ENCODE data around the gene HEBP1.
"Not testable (repeated sequence)": the region's sequence is repeated elsewhere in the genome, so short reads cannot be mapped to it uniquely, and the experiment has no call there.

Gene HEBP1

GRCh38 chr12:13042666-13043230 is 42.7 kb upstream of the HEBP1 start:
- no peak for DNase-seq (ENCODE audit: low spot score)

DNA sequence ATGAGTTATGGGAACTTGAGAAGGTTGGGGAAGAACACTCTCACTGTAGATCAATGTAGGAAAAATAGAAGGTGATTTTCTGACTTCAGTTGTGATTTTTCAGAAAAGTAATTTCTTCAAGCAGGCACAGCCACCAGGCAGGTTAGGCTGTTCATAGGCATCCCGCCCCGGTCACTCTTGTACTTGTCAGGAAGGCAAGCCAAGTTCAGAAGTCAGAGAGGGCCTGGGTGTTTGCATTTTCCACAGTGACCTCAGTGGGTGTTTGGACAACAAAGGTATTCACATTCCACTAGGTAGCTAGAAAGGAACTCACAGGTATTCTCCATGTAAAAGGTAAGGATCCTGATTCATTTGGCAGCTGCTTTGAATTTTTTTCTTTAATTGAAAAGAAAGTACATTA is 41.2 kb upstream of the HEBP1 start:
- TF ChIP-seq, protein P1, sequence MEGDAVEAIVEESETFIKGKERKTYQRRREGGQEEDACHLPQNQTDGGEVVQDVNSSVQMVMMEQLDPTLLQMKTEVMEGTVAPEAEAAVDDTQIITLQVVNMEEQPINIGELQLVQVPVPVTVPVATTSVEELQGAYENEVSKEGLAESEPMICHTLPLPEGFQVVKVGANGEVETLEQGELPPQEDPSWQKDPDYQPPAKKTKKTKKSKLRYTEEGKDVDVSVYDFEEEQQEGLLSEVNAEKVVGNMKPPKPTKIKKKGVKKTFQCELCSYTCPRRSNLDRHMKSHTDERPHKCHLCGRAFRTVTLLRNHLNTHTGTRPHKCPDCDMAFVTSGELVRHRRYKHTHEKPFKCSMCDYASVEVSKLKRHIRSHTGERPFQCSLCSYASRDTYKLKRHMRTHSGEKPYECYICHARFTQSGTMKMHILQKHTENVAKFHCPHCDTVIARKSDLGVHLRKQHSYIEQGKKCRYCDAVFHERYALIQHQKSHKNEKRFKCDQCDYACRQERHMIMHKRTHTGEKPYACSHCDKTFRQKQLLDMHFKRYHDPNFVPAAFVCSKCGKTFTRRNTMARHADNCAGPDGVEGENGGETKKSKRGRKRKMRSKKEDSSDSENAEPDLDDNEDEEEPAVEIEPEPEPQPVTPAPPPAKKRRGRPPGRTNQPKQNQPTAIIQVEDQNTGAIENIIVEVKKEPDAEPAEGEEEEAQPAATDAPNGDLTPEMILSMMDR (IDR thresholded peaks at IDR 0.05; ENCODE audit: borderline replicate concordance, control extremely low read depth, extremely low read depth, insufficient read depth, missing control alignments), result no peak
- DNase-seq (ENCODE audit: low spot score), result no peak
- in situ Hi-C loops (cut with MboI; ENCODE audit: low sequenced_read_pairs, unreplicated experiment), result no loop called here

More at GRCh38 chr12:13042666-13043230, 42.7 kb upstream of the HEBP1 start:
- TF ChIP-seq, protein P1 (IDR thresholded peaks at IDR 0.05; ENCODE audit: borderline replicate concordance, control extremely low read depth, extremely low read depth, insufficient read depth, missing control alignments), result no peak
- in situ Hi-C loops (cut with MboI; ENCODE audit: low sequenced_read_pairs, unreplicated experiment), result no loop called here

GRCh38 chr12:13039328-13039956 is 39.4 kb upstream of the HEBP1 start:
- in situ Hi-C loops (cut with MboI; ENCODE audit: low sequenced_read_pairs, unreplicated experiment), result no loop called here
- TF ChIP-seq, protein P1 (IDR thresholded peaks at IDR 0.05; ENCODE audit: borderline replicate concordance, control extremely low read depth, extremely low read depth, insufficient read depth, missing control alignments), result no peak
- no peak for DNase-seq (ENCODE audit: low spot score)

DNA sequence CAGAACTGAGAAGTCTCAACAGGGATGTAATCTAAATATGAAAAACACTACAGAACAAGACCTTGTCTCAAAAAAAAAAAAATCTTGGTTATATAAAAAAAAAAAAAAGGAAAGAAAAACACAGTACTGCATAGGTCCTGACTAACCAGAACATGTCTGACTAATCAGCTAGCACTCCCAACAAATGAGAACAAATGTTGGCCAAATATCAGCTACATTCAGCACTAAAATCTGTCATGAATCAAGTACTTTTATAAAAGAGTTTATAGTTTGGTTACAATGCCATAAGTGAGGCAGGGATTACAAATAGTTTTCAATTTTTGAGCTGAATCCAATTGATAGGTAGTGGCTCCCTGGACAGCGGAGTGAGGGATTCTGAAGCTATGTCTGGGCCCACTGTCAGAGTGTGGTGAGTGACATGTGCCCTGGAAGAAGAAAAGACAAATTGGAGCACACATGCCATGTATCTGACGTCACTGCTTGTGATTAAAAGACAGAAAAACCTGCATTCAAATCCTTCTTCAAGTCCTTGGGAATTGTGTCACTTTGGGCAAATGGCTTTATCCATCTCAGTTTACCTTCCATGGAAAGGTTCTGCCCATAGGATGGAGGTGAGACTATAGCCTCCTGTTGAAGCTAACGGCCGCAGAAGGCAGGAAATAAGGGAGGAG is 38.6 kb upstream of the HEBP1 start:
- no peak for DNase-seq (ENCODE audit: low spot score)
- in situ Hi-C loops (cut with MboI; ENCODE audit: low sequenced_read_pairs, unreplicated experiment), result no loop called here
- TF ChIP-seq, protein P1 (IDR thresholded peaks at IDR 0.05; ENCODE audit: borderline replicate concordance, control extremely low read depth, extremely low read depth, insufficient read depth, missing control alignments), result no peak

DNA sequence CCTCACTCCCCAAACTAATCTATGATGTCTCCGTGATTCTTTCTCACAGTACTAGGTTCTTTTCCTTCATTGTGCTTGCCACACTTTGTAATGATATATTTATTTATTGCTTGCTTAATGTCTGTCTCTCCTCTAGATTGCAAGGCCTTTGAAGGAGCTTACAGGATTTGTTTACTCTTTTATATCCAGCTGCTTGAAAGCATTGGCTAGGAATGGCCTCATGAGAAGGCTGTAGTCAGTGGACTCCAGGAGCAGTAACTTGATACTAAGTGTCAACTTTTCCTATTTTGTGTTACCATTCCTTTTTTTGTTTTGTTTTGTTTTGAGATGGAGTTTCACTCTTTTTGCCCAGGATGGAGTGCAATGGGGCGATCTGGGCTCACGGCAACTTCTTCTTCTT is 36.8 kb upstream of the HEBP1 start:
- TF ChIP-seq, protein P1 (IDR thresholded peaks at IDR 0.05; ENCODE audit: borderline replicate concordance, control extremely low read depth, extremely low read depth, insufficient read depth, missing control alignments), result no peak
- in situ Hi-C loops (cut with MboI; ENCODE audit: low sequenced_read_pairs, unreplicated experiment), result no loop called here
- no peak for DNase-seq (ENCODE audit: low spot score)

- in situ Hi-C loops (cut with MboI; ENCODE audit: low sequenced_read_pairs, unreplicated experiment); DNase-seq (ENCODE audit: low spot score): not testable (repeated sequence)
Measured at GRCh38 chr12:13035335-13035734, 35.3 kb upstream of the HEBP1 start.

DNA sequence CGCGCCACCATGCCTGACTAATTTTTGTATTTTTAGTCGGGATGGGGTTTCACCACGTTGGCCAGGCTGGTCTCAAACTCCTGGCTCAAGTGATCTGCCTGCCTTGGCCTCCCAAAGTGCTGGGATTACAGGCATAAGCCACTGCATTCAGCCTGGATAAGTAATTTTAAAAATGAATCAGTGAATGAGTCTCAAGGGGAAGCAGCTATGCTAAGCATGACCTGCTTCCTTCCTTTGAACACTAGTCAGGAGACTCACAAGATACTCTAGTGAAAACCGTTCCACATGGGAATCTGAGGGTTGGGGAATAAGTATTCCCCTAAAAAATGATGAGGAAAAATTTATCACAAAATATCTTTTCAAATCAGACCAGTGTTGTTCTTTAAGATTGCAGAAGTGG is 33.4 kb upstream of the HEBP1 start:
- TF ChIP-seq, protein P1 (IDR thresholded peaks at IDR 0.05; ENCODE audit: borderline replicate concordance, control extremely low read depth, extremely low read depth, insufficient read depth, missing control alignments), result no peak
- DNase-seq (ENCODE audit: low spot score), result no peak
- in situ Hi-C loops (cut with MboI; ENCODE audit: low sequenced_read_pairs, unreplicated experiment), result no loop called here

All from GM13976 (cell line).